Skin of body (tissue), 2 donors: Measurements from ENCODE around the gene MYOC. TPM values are rescaled to one million over a fixed set of nuclear protein-coding genes. Genes with fewer than 3 reads are reported as not detected.
A peak's percentile ranks its signal among the peaks of the same experiment; 100 is the strongest.
"Not testable (repeated sequence)": the region's sequence is repeated elsewhere in the genome, so short reads cannot be mapped to it uniquely, and the experiment has no call there.

Experiments
- DNase-seq: peaks from one replicate; lab custom pipeline; 2025; lab: John Stamatoyannopoulos, UW
- total RNA-seq: library from RNA; depleted of rRNA; stranded (reverse); fragments of >200 nt; gene quantifications from one replicate; pipeline ENCODE4 v1.2.3, GENCODE V29; 2014

MYOC gene
- total RNA-seq, 1 donor from 2014 or later, result 0.30 TPM

DNA sequence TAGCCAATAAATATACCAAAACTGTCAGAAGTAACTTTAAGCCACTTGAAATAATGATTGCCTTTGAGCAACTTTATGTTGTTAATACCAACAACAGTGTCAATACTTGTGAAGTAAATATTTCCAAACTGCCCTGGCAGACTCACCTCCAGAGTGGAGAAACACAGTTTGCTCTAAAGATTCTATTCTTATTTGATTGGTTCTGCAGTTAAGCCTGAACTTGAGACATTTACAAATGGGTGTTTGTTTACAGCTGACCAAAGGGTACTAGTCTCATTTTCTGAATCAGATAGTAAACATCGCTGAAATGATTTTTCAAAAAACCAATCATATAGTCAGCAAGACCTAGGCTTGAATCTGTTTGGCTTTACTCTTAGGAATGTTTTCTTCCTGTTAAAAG lies 1.3 kb upstream of the MYOC start:
- no peak for DNase-seq

DNA sequence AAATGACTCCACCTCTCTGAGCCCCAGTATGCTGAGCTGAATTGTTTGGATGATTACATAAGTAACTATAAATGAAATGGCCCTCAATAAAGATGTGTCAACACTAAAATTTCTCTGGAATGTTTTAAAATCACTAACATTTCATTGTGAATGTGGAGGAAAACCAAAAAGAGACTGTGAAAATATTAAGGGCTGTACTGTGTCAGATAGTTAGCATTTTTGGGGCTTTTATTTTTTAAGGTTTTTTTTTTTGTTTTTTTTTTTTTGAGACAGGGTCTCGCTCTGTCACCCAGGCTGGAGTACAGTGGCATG lies 6.3 kb downstream of the MYOC start:
- no peak for DNase-seq

DNA sequence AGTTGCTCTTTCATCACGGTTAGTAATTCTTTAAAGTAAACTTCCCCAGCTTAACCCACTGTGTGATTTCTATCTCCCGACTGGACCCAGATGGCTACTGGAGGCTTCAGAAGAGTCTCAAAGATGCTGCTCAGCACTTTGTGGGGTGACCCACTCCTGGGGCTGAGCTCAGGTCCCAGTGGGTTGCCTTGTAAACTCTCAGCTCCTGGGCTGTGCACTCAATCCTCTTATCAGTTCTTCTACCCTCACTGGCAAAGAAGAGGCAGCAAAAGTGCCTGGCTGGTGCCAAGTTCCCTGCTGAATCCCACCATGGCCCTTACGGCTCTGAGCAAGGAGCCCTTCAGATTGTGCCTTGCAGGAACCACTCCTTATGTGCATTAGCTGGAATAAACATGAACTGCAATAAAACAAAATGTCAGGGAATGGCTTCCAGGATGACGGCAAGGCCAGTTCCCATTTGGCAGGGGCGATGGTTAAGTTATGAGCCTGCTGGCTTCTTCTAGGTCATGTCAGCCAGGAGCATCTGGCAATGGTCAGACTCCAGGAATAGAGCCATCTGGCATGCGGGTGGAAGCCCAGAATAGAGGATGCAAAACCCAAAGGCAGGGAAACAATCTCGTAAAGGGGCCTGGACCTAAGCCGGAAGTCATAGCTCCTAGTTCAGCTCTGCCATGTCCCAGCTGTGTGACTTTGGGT lies 6.8 kb downstream of the MYOC start:
- peak; percentile 89 for DNase-seq

DNA sequence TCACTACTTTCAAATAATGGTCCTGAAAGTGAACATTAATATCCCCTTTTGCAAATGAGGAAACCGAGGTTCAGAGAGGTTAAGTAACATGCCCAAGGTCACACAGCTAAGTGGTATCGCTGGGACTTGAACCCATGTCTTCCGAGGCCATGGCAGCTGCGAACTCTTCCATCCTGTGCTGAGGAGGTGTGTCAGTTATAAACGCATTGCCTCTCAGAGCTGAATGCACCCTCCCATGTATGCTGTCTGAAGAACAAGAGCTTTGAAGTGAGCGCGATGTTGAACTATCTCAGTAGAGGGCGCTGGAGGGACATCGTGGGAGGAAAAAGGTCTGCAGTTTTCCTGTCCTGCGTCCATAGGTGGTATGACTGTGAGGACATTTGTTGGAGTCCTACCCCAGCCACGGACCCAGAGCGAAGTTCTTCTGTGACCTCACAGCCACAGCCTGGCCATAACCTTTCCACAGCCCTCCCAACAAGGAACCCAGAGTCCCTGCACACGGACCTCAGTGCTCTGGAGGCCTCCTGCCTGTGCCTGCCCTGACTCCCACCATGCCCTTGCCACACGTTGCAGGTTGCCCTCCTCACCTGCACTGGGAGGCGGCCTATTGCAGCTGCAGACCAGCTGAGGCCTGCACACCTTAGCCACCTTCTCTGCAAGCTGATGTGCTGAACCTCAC lies 7.5 kb downstream of the MYOC start:
- peak; percentile 83 for DNase-seq

DNA sequence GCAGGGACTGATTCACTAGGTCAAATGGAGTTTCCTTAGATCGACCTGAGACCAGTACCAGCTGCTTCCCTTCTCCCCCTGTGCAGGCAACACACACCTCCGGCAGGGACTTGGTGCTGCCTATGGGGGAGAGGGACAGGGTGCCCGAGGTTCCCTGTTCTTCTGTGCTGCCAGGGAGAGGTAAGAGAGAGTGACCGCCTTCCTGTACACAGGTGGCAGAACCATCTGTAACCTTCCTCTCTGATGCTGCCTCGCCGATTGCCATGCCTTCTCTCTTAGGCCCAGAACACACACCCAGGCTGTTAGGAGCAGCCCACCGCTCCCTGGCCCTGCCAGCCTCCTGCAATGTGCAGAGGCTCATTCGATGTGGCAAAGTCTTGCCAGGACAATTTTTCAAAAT lies 9.3 kb downstream of the MYOC start:
- no peak for DNase-seq

DNA sequence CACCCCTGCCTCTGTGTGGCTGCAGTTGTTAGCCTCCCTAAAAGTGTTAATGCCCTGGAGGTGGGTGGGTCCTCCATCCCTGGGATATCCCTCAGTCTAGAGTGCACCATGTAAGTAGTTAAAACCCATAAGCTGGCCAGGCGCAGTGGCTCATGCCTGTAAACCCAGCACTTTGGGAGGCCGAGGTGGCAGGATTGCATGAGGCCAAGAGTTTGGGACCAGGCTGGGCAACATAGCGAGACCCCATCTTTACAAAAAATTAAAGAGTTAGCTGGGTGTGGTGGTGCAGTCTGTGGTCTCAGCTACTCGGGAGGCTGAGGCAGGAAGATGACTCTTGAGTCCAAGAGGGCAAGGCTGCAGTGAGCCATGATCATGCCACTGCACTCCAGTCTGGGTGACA lies 10.3 kb downstream of the MYOC start:
- DNase-seq, result no peak

DNA sequence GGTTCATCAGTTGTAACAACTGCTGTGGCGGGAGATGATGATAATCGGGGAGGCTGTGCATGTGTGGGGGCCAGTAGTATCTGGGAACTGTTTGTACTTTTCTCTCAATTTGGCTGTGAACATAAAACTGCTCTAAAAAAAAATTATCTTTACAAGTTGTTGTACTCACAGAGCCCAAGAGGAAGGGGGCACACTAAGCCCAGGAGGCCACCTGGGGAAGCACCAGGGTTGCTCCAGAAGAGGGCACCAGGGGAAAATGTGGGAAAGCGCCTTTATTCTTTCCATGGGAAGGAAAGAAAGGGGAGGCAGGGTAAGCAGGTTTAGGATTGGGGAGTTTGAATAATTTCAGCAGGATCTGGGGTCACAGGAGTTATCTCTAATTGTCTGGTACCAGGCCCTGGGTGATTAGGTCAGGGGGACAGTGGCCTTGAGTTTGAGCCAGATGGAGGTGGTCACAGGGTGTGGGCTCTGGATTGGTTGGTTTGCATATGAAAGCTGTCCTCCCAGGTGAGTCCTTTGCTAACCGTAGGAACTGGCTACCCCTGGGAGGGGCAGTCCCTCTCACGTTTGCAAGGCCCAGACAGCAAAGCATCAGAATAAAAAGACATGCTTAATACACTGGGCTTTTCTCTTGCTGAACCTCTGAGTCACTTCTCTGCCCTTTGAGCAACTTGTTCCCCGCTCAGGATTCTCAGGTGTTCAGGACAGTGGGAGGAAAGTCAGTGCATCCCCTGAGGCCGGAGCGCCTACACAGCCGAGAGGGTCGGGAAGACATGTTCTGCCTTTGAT lies 11.2 kb downstream of the MYOC start:
- no peak for DNase-seq

DNA sequence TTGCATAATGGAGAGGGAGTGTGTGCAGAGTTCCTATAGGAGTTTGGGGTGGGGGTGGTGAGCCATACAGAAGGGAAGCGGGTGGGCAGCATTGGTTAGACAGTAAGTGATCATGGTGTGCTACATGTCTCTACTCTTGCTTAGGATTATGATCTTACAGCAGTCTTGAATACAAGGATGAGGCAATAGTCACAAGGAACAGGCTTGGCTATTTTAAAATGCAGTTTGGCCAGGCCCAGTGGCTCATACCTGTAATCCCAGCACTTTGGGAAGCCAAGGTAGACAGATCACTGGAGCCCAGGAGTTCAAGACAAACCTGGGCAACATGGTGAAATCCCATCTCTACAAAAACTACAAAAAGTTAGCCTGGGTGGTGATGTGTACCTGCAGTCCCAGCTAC lies 12.3 kb downstream of the MYOC start:
- DNase-seq, result no peak

DNA sequence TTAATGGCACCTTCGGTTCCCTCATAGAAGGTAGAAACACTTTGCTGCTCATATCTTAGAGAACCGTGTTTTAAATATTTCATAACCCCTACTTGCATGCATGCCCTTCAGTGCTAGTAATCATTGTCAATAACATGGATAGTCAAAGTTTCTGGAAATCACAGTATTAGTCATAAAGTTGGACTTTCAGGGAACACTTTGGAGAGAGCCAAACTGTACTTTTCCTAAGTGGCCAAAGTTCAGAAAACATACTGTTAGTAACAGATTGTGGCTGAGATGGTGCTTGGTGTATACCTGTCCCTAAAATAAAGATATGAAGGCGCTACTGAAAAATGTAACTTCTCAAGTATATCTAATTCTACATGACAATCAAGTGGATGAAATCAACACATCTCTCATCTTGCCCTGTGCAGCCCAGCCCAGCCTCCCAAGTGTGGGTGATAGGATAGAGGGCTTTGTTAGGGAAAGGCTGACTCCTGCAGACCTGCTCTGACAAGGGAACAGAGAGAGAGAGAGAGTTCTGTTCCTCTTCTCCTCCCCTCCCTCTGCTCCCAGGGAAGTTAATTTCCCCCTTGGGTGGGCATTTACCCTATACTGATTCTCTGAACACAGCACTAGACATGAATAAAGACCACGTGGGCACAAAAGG lies 14.4 kb downstream of the MYOC start:
- DNase-seq, result no peak

DNA sequence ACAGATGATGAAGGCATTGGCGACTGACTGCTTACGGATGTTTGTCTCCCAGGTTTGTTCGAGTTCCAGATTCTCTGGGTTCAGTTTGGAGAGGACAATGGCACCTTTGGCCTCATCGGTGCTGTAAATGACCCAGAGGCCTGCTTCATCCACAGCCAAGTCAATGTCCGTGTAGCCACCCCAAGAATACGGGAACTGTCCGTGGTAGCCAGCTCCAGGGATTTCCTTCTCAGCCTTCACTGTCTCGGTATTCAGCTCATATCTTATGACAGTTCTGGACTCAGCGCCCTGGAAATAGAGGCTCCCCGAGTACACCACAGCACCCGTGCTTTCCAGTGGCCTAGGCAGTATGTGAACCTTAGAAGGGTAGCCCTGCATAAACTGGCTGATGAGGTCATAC lies 16.3 kb downstream of the MYOC start:
- no peak for DNase-seq

DNA sequence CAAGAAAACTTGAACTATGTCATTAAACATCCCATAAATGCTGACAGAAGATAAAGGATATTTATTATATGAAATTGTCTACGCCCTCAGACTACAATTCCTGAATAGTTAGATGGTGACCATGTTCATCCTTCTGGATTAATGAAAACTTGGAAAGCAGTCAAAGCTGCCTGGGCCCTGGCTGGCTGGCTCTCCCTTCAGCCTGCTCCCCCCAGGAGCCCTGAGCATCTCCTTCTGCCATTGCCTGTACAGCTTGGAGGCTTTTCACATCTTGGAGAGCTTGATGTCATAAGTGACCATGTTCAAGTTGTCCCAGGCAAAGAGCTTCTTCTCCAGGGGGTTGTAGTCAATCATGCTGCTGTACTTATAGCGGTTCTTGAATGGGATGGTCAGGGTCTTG lies 16.8 kb downstream of the MYOC start:
- DNase-seq, result no peak

DNA sequence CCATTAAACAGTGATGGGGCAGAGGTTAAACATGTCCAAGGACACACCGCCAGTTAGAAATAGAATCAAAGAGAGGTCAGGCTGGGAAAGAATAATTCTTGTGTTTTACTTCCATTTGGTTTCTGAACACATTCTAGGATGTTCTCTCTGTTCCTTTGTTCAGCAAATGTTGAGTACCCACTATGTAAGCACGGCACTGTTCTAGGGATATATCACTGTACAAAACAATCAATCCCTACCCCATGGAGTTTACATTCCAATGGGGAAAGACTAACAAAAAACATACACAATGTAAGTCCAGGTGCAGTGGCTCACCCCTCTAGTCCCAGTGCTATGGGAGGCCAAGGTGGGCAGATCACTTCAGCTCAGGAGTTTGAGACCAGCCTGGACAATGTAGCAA lies 24.3 kb downstream of the MYOC start:
- no peak for DNase-seq

DNA sequence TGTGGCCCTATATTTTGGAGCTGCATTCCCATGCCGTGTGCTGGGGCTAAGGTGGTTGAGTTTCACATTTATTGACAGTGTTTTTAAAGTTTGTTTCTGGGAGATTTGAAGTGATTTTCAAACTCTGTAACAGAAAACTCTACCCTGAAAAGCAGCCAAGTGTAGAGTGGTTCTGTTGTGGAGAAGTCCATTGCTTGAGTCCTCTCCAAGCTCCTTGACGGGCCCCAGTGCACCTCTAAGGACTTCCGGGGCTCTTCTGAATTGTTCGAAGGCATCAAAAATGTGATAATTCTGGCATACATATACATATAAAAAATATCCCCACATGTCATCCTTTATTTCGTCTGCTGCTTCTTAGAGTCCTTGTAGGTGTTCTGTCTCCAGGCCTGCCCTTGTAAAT lies 25.5 kb downstream of the MYOC start:
- DNase-seq, result no peak

DNA sequence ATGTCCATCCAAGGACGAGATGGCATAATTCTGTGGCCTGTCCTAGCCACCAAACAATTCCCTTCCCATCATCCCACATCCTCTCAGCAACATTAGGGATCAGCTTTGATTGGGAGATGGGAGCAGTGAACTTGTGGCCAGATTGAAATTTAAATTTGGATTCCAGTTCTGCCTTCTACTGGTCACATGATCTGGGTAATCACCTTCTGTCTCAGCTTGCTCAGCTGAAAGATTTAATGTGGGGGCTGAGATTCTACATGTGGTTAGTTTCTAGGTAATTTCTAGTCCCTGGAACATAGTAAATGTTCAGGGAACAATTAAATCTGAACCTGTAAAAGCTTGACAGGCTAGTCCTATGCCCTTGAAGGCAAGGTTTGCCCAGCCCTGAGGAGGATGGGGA lies 27.3 kb downstream of the MYOC start:
- DNase-seq, result no peak

DNA sequence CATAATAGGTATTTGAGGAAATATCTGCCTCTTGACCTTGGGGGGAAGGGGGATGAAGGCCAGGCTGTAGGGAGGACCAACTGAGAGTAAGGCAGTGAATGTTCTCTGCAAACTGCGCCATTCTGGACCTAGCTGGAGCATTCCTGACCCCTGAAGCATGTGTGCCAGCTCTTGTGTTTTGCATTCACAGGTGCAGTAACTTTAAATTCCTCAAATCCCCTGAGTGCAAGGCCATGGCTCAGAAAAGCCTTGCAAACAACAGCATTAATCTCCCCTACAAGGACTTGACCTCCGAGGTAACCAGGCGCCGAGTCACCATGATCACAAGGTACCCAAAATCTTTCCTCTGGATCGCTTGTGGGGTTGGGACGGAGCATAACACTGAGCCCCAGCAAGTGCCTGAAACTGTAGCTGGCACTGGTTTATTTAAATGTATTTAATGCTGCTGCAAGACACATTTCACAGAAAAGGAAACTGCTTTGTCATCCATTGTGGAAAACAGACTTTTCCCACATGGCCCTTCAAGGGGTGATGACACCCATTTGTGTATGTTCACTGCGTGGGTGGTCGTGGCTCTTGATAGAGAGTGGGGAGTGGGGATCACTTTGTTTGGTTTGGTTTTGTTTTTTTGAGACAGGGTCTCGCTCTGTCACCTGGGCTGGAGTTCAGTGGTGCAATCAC lies 28.7 kb downstream of the MYOC start:
- peak; percentile 7 for DNase-seq

DNA sequence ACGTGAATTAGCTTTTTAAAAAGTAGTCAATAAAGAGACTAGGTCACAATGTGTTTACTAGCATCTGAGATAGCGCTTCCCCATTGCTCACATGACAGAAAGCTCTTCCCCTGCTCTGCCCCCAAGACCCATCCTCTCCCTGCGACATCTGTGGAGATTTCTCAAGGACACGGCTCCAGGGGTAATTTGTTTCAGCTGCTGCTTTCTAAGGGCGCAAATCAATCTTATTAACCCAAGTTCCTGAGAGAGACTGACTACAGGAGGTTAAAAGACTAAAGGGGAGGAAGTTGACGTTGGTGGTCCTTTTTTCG lies 30.4 kb downstream of the MYOC start, which contains the start of gene MYOCOS:
TSS of gene MYOCOS (plus strand) at position 92 of the 311 bp plus-strand sequence. CDS start 1,641 bp downstream, outside the sequence.
- DNase-seq, result no peak

DNA sequence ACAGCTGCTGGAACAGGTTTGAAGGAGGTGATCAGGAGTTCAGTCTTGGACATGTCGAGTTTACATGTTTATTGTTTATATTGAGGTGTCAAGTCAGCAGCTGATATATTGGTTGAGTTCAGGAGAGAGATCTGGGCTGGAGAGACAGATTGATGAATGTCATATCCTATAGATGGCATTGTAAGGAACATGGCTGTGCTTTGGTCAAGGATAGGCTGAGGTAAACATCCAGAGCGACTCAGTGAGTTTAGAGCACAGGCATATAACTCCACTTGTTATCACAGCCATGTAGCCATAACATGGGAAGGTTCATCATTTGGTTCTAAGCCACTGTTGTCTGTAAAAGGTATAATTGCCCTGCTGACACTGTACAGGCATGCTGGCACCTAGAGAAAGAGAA lies 35.9 kb downstream of the MYOC start:
- DNase-seq, result no peak

DNA sequence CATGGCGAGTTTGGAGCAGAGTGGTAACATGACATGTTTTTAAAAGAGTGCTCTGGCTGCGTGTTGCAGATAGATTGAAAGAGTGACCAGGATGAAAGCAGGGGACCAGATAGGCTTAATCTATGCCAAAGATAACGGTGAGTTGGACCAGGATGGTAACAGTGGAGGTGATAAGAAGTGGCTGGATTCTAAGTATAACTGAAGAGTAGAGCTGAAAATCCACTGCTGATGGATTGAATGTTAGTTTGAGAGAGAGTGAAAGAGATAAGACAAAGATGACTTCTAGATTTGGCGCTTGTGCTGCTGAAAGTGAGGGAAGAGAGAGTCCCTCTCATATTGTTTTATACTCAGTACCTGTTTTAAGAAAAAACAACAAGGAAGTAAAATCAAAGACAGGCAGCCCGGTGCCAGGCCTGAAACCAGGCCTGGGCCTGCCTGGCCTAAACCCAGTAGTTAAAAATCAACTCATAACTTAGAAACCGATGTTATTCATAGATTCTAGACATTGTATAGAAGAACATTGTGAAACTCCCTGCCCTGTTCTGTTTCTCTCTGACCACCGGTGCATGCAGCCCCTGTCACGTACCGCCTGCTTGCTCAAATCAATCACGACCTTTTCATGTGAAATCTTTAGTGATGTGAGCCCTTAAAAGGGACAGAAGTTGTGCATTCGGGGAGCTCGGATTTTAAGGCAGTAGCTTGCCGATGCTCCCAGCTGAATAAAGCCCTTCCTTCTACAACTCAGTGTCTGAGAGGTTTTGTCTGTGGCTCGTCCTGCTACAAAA lies 37.2 kb downstream of the MYOC start:
- not testable (repeated sequence) for DNase-seq

DNA sequence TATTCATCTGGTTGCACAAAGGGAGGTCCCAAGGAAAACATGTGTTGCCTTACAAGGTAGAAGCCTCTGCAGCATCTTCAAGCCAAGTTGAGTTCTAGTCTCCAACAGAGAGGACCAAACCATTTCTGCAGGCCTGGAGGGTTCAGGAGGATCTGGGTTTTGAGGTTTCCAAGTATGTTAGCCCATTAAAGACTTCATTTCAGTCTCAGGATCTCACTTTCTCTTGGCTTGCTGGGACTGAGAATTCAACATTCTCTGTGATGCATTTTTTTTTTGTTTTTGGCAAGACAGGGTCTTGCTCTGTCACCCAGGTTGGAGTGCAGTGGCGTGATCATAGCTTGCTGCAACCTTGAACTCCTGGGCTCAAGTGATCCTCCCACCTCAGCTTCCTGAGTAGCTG lies 39.2 kb downstream of the MYOC start:
- no peak for DNase-seq

DNA sequence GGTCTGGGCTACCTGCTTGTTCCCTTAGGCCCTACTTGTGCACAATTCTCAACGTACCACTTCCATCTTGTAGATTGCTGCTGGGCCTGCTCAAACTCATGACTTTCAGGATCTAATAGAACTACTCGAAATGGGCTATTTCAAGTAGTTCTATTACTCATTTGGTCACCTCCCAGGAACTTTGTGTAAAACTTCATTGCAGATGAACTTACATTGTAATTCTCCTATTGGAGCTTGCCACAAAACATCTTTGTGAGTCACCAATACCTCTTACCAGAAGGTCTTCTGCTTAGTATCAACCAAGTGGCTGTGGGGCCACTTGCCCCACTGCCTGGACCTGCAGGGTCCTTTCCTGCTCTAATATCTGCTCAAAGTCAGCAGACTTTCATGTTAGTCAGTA lies 41.2 kb downstream of the MYOC start:
- no peak for DNase-seq

DNA sequence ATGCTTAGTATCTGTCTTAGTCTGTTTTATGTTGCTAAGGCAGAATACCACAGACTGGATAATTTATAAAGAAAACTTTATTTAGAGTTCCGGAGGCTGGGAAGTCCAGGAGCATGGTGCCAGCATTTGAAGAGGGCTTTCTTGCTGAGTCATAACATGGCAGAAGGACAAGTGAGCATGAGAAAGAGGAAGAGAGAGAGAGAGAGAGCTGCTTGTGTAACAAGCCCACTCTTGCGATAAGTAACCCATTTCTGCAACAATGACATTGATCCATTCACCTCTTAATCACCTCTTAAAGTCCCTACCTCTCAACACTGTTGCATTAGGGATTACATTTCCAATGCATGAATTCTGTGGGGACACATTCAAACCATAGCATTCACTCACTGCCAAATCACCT lies 42.1 kb downstream of the MYOC start:
- DNase-seq, result no peak
